PC-3 (cell line): ENCODE data around the gene THOC5. TPM values are rescaled to one million over a fixed set of nuclear protein-coding genes. Genes with fewer than 3 reads are reported as not detected.

Source experiments
- ATAC-seq: fragments of 200-7000 bp; cut with Tn5 transposase; 2 replicates; pipeline ENCODE4 v1.9.1; 2020; ENCODE audit warnings: mild to moderate bottlenecking, moderate library complexity
- BruUV-seq: library from RNA; stranded (reverse); fragments of 400-500 nt; replicated peaks from 2 replicates; lab custom pipeline; 2021; lab: Mats Ljungman, UMichigan
- CTCF ChIA-PET: fragments of 300-600 bp; sonication (Branson Sonifier 250); formaldehyde crosslinking; loops from one replicate; lab custom pipeline; 2022; ENCODE audit warnings: antibody characterized with exemption; lab: Charles Lee
- POLR2A ChIA-PET: fragments of 300-600 bp; sonication (Branson Sonifier 250); formaldehyde crosslinking; loops from one replicate; lab custom pipeline; 2022; ENCODE audit warnings: antibody characterized with exemption; ENCODE audit not compliant: unreplicated experiment; lab: Charles Lee
- DNase-seq: peaks from one replicate; pipeline ENCODE4 v3.0.0-alpha.2; 2015
- H2AFZ ChIP-seq: fragments of 300-600 bp; sonication (generic); 2 replicates; pipeline ENCODE4 v1.6.0; 2016; ENCODE audit warnings: antibody characterized with exemption, low read length
- H3F3A ChIP-seq: fragments of 300-600 bp; sonication (generic); one replicate; pipeline ENCODE4 v1.6.0; 2017; ENCODE audit warnings: antibody characterized with exemption, low read length, control low read depth, mild to moderate bottlenecking; ENCODE audit not compliant: unreplicated experiment
- H3K27ac ChIP-seq: fragments of 300-600 bp; sonication (generic); 2 replicates; pipeline ENCODE4 v1.5.1; 2016; ENCODE audit warnings: mild to moderate bottlenecking, low read length
- H3K27me3 ChIP-seq: fragments of 300-600 bp; sonication (generic); 2 replicates; pipeline ENCODE4 v1.6.1; 2016; ENCODE audit warnings: low read length, mixed read lengths
- H3K36me3 ChIP-seq: fragments of 300-600 bp; sonication (generic); 2 replicates; pipeline ENCODE4 v1.6.1; 2016; ENCODE audit warnings: low read depth, mixed run types, low read length, mixed read lengths
- H3K4me1 ChIP-seq: fragments of 300-600 bp; sonication (generic); 2 replicates; pipeline ENCODE4 v1.5.1; 2016; ENCODE audit warnings: low read length; ENCODE audit not compliant: insufficient read depth
- H3K4me2 ChIP-seq: fragments of 300-600 bp; sonication (generic); 2 replicates; pipeline ENCODE4 v1.6.0; 2016; ENCODE audit warnings: low read length
- H3K4me3 ChIP-seq: fragments of 300-600 bp; sonication (generic); 2 replicates; pipeline ENCODE4 v1.5.1; 2016; ENCODE audit warnings: mild to moderate bottlenecking, low read length, mixed read lengths
- H3K79me2 ChIP-seq: fragments of 300-600 bp; sonication (generic); 2 replicates; pipeline ENCODE4 v1.6.1; 2017; ENCODE audit warnings: low read length, mixed read lengths
- H3K9ac ChIP-seq: fragments of 300-600 bp; sonication (generic); 2 replicates; pipeline ENCODE4 v1.6.0; 2016; ENCODE audit warnings: mild to moderate bottlenecking, low read length
- H3K9me2 ChIP-seq: fragments of 300-600 bp; sonication (generic); replicated peaks from 2 replicates; pipeline ENCODE4 v1.6.1; 2016; ENCODE audit warnings: mixed run types, low read length, mixed read lengths
- H3K9me3 ChIP-seq: fragments of 300-600 bp; sonication (generic); 2 replicates; pipeline ENCODE4 v1.6.1; 2016; ENCODE audit warnings: low read length, mixed read lengths
- H4K20me1 ChIP-seq: fragments of 300-600 bp; sonication (generic); 2 replicates; pipeline ENCODE4 v1.6.1; 2016; ENCODE audit warnings: low read length, mixed read lengths
- EZH2 ChIP-seq: fragments of 300-600 bp; sonication (generic); IDR thresholded peaks from one replicate; pipeline ENCODE4 v1.6.1; 2017; ENCODE audit warnings: antibody characterized with exemption, mild to moderate bottlenecking, low read length; ENCODE audit not compliant: unreplicated experiment
- EZH2phosphoT487 ChIP-seq: fragments of 300-600 bp; sonication (generic); IDR thresholded peaks from 2 replicates; pipeline ENCODE4 v1.6.1; 2018; ENCODE audit warnings: mild to moderate bottlenecking, antibody characterized with exemption, low read length, borderline replicate concordance
- intact Hi-C: fragments of 100-400 bp; cut with micrococcal nuclease; formaldehyde crosslinking; loops from 2 replicates; pipeline ENCODE4 v1.9.0; 2023
- total RNA-seq: library from RNA; depleted of rRNA; stranded (reverse); fragments of >200 nt; gene quantifications from 2 replicates; pipeline ENCODE4 v1.2.3, GENCODE V29; 2014; rRNA removed
- TF ChIP-seq, protein P1 (sequence below): fragments of 300-600 bp; sonication (generic); conservative IDR thresholded peaks from 2 replicates; pipeline ENCODE4 v1.5.1; 2017; ENCODE audit warnings: antibody characterized with exemption, low read depth, mild to moderate bottlenecking, low read length

The THOC5 gene
- total RNA-seq, 1 experiment from 2014 or later, result 33.9 TPM

GRCh38 chr22:29457730-29458129, 95.8 kb downstream of the THOC5 start:
- intact Hi-C loops, result no loop called here
- DNase-seq (peak; percentile 50), ATAC-seq (peak; percentile 65)
- Histone ChIP-seq H3K36me3 (no peaks in the 10 kb centered on the region), H3K27me3 (no peaks in the 10 kb centered on the region), H3K9me2 (no peaks in the 10 kb centered on the region), H3K9me3 (no peaks in the 10 kb centered on the region), H3F3A (no peaks in the 10 kb centered on the region), H3K79me2 (no peaks in the 10 kb centered on the region), H3K27ac (no peak overlapping the region), H4K20me1 (no peaks in the 10 kb centered on the region), H3K4me2 (no peak overlapping the region), H3K4me1 (no peaks in the 10 kb centered on the region), H2AFZ (0 out of 2 replicates have a peak overlapping the region, but pooled peaks have one; percentile 42), H3K4me3 (no peak overlapping the region), H3K9ac (no peak overlapping the region)
- CTCF ChIA-PET, result no interaction called here
- POLR2A ChIA-PET, result no interaction called here
- no TSS peak for BruUV-seq
- TF ChIP-seq, protein P1, sequence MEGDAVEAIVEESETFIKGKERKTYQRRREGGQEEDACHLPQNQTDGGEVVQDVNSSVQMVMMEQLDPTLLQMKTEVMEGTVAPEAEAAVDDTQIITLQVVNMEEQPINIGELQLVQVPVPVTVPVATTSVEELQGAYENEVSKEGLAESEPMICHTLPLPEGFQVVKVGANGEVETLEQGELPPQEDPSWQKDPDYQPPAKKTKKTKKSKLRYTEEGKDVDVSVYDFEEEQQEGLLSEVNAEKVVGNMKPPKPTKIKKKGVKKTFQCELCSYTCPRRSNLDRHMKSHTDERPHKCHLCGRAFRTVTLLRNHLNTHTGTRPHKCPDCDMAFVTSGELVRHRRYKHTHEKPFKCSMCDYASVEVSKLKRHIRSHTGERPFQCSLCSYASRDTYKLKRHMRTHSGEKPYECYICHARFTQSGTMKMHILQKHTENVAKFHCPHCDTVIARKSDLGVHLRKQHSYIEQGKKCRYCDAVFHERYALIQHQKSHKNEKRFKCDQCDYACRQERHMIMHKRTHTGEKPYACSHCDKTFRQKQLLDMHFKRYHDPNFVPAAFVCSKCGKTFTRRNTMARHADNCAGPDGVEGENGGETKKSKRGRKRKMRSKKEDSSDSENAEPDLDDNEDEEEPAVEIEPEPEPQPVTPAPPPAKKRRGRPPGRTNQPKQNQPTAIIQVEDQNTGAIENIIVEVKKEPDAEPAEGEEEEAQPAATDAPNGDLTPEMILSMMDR, result no peak
- no peak for TF ChIP-seq EZH2
- no peak for TF ChIP-seq EZH2phosphoT487

DNA sequence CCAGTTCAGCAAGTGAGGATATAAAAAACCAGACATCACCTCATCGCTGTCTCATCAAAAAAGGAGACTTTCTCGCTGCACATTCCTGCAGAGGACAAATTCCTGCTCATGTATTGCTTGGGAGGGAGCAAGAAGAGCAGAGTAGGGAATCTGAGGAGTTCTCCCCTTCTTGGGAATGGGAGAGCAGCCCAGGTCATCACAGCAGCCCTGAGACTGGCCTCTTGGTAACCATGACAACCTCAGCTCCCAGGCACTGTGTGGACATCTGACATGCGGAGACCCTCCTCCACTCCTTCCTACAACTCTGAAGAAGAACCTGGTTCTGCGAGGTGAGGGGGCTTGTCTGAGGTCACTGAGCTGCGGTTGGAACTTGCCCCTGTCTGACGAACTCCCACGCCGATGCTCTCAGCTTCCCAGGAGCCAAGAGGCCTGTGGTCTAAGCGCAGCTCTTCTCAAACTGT, 97.3 kb downstream of the THOC5 start:
- Histone ChIP-seq H4K20me1 (no peaks in the 10 kb centered on the region), H2AFZ (no peak overlapping the region), H3K79me2 (no peaks in the 10 kb centered on the region), H3F3A (no peaks in the 10 kb centered on the region), H3K9ac (no peak overlapping the region), H3K27me3 (no peaks in the 10 kb centered on the region), H3K27ac (no peak overlapping the region), H3K4me1 (no peaks in the 10 kb centered on the region), H3K4me2 (no peak overlapping the region), H3K9me2 (no peaks in the 10 kb centered on the region), H3K4me3 (no peak overlapping the region), H3K9me3 (no peaks in the 10 kb centered on the region), H3K36me3 (no peaks in the 10 kb centered on the region)
- ATAC-seq (no peak), DNase-seq (no peak)
- intact Hi-C loops, result no loop called here
- BruUV-seq, result no TSS peak
- ChIA-PET POLR2A (no interaction called here), CTCF (no interaction called here)
- TF ChIP-seq EZH2 (no peak), EZH2phosphoT487 (no peak)
- TF ChIP-seq, protein P1, result no peak

Other genes starting within 250 kb of the THOC5 start
- gene GAS2L1, start 247.1 kb downstream of the THOC5 start, total RNA-seq, result 58.4 and 75.7 TPM in 2 replicates
- 1.4 TPM in 1 of 2 replicates, not detected in the other for gene RASL10A, start 238.1 kb downstream of the THOC5 start, total RNA-seq
- gene AP1B1, start 165.2 kb downstream of the THOC5 start, total RNA-seq, result 81.2 and 96.4 TPM in 2 replicates
- gene RFPL1, start 115.2 kb downstream of the THOC5 start, total RNA-seq, result not detected in 2 replicates
- 0.29 TPM in 1 of 2 replicates, not detected in the other for gene NEFH, start 73.5 kb downstream of the THOC5 start, total RNA-seq
- gene NIPSNAP1, start 27.4 kb upstream of the THOC5 start, total RNA-seq, result 68.8 and 75.4 TPM in 2 replicates
- gene NF2, start 49.9 kb upstream of the THOC5 start, total RNA-seq, result 113 and 154 TPM in 2 replicates
- gene CABP7, start 166.2 kb upstream of the THOC5 start, total RNA-seq, result 0.69 and 0.87 TPM in 2 replicates
- gene ZMAT5, start 213.2 kb upstream of the THOC5 start, total RNA-seq, result 24.2 and 37.7 TPM in 2 replicates
- 116 and 196 TPM in 2 replicates for gene UQCR10, start 213.6 kb upstream of the THOC5 start, total RNA-seq